HG03175 (cell line): ENCODE data around the gene NLN.
"Not testable (repeated sequence)": the region's sequence is repeated elsewhere in the genome, so short reads cannot be mapped to it uniquely, and the experiment has no call there.

Source experiments
- ATAC-seq: cut with Tn5 transposase; IDR thresholded peaks from one replicate; pipeline ENCODE4 v1.9.1; 2021; ENCODE audit warnings: mild to moderate bottlenecking, moderate library complexity; ENCODE audit not compliant: unreplicated experiment

Gene NLN

DNA sequence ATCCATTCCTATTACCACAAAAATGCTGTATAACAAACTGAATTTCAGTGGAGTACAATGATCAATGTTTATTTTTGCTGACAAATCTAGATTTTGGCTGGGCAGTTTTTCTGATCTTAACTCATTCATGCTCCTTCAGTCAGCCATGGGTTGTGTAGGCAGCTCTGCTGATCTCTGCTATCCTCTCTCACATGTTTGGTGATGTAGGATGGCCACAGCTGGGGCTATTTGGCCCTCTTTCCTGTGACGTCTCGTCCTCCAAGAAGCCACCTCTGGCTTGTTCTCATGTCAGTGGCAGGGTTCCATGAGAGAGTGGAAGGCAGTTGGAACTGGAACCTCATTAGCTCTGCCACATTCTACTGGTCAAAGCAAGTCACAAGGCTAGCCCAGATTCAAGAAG, 8.9 kb downstream of the NLN start:
- no peak for ATAC-seq

DNA sequence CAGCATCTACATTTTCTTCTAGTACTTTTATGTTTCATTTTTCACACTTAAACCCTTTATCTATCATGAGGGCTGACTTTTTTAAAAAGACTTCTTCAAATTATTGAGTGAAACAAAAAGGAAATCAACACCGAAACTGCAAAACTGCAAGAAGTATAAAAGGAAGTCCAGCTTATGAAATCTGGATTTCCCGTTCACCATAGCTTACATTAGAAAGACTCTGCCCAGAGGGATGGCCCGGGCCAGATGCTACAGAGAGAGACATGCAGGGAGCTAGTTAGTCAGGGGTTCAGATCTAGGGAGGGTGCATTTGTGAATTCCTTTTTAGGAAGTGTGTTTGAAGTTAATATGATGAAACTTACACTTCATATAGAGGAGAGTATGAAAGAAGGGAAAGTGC, 10.0 kb downstream of the NLN start:
- not testable (repeated sequence) for ATAC-seq

DNA sequence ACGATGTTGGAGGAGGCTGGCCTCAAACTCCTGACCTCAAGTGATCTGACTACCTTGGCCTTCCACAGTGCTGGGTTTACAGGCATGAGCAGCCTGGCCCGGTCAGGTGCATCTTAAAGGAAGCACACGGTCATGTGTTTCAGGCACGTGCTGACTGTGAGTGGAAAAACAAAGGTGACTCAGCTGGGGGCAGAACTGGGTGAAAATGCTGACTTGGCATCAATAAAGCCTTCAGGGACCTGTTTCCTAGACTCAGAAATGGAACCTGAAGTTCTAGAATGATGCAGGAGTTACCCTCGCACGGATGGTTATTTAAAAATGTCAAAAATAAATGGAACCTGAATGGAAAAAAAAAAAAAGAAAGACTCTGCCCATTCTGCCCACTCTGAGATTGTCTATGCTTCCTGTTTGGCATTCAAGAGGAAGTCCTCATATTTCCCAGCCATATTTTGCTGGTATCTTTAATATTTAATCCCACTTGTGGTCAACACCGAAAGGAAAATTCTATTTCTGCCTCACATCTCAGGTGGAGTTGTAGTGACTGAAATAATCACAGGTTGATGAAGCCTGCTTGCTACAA, 12.3 kb downstream of the NLN start:
- not testable (repeated sequence) for ATAC-seq

DNA sequence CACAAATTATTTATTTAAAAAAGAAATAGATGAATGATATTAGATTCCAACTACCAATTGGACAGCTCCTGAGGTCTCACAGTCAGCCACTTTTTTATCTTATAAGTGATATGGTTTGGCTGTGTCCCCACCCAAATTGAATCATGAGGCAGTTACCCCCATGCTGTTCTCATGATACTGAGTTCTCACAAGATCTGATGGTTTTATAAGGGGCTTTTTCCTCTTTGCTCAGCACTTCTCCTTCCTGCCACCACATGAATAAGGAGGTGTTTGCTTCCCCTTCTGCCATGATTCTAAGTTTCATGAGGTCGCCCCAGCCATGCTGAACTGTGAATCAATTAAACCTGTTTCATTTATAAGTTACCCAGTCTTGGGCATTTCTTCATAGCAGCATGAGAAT, 12.9 kb downstream of the NLN start:
- no peak for ATAC-seq

DNA sequence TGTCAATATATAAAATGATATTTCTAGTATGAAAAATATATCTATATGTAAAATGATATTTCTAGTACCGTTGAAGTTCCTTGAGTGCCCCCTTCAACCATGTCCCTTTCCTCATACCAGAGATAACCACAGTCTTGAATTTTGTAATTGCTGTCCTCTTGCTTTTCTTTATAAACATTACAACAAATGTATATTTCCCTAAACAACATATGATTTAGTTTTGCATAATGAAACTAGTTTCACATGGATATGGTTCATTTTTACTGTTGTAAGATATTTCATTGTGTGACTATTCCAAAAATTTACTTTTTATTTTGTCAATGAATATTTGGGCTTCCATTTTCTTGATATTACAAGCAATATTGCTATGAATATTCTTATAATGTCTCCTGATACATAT, 14.0 kb downstream of the NLN start:
- no peak for ATAC-seq

DNA sequence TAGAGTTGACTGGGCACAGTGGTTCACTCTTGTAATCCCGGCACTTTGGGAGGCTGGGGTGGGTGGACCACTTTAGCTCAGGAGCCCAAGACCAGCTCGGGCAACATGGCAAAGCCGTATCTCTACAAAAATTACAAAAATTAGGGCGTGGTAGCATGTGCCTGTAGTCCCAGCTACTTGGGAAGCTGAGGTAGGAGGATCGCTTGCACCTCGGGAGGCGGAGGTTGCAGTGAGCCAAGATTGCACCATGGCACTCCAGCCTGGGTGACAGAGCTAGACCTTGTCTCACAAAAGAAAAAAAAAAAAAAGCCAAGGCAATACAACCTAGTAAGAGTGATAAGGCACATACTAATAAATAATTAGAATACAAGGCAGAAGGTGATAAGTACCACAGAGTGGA, 15.8 kb downstream of the NLN start:
- ATAC-seq, result no peak

DNA sequence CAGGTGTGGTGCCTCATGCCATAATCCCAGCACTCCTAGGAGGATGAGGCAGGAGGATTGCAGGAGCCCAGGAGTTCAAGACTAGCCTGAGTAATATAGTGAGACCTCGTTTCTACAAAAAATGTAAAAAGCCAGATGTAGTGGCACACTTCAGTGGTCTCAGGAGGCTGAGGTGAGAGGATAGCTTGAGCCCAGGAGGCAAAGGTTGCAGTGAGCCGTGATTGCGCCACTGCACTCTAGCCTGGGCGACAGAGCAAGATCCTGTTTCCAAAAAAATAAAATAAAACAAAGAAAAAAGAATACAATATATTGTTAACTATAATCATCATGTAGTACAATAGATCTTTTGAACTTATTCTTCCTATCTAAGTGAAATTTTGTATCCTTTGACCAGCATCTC, 16.3 kb downstream of the NLN start:
- ATAC-seq, result no peak

DNA sequence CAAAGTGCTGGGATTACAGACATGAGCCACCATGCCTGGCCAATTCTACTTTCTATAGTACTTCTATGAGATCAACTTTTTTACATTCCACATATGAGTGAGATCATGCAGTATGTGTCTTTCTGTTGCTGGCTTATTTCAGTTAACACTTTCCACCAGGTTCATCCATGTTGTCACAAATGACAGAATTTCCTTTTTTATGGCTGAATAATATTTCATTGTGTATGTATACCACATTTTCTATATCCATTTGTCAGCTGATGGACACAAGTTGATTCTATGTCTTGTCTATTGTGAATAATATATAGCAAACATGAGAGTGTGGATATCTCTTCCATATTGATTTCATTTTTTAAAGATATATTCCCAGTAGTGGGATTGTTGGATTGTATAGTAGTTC, 17.2 kb downstream of the NLN start:
- no peak for ATAC-seq

DNA sequence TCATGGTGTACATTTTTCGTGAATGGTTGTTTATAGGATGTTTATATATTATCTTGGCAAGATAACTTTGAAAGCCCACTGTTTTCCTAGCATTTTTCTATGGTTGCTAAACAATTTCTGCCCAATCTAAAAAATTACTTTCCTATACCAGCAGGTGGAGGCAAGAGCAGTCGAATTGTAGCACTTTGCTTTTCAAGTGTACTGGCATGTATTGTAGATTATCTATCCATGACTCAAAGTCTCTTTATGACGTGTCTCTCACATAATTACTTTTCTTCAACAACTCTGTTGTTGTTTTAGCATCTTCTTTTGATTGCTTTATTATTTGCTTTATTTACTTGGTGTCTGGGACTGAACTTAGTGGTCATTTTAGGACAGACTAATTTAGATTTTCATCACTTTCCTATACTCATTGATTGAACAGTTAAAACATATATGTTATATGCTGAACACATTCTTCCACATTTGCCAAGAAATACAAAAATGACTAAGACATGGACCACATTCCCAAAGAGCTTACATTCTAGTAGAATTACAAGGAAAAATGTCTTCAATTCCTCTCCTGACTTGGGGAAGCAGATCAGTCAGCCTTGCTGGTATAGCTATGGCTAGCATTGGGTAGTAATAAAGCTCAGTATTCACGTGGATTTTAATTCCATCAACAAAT, 20.7 kb downstream of the NLN start:
- peak; percentile 90 for ATAC-seq

DNA sequence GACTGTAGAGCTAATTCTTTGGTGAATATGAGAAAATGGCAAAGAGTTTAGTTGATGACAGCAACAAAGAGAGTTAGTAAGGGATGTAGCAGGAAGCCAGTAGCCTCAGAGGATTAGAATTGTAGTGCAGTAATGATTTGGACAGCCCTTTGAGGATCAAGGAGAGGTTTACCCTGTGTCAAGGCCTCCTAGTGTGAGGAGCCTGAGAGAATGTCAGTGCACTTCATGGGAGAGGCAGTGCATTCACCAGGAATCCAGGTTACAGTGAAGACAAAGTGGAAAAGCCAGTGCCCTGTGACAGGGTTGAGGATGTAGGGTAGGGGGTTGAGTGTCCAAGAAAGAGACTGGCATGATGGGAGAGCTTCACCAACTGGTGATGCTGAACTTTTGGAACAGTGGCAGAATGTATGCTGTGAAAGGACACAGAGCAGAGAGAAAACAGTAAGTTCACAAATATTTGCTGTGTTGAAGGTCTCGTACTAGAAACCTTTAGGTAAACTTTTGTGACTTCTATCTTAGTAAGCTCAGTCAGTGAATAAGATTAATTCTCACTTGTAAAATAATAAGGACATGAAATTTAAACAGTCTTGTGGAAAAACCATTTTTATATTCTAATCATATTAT, 27.3 kb downstream of the NLN start:
- no peak for ATAC-seq

DNA sequence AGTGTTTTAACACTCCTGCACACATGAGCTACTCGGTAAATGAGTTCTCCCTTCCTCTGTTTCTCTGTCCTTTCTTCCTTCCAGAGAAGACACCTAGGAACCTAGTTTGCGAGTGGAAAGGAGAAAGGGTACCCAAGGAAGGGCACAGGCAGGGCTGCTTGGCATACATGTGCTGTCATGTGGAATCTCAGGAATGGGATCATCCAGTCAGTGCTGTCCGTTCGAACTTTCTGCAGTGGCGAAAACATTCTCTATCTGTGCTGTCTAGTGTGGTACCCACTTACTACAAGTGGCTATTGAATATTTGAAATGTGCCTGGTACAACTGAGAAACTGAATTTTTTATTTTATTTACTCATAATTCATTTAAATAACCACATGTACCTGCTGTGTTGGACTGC, 28.0 kb downstream of the NLN start:
- ATAC-seq, result no peak

DNA sequence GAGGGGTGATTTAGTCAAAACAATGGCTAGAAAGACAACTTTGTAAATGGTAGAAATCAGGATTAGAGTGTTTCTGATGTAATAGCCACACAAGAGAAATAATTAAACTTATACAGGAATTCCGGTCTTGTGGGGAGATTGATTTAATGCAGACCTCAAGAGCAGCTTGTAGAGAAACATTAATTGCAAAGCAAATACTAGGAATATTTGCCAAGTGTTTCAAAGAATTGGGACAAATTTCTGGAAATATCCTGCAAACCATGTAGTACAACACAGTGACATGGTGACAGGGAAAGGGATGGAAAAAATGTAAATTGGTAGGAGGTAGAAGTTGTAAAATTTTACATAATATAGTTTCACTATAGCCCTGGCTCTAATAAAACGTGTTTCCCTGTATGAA, 28.9 kb downstream of the NLN start:
- ATAC-seq, result no peak

DNA sequence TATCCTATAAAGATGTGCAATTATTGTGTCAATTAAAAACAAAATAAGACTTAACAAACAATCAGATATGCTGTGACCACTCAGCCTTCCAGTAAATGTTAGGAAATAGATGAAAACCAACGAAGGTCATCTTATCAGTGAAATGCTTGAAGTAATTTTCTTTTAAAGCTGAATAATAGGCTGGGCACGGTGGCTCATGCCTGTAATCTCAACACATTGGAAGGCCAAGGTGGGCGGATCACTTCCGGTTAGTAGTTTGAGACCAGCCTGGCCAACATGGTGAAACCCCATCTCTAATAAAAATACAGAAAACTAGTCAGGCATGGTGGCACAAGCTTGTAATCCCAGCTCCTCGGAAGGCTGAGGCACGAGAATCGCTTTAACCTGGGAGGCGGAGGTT, 31.2 kb downstream of the NLN start:
- no peak for ATAC-seq

DNA sequence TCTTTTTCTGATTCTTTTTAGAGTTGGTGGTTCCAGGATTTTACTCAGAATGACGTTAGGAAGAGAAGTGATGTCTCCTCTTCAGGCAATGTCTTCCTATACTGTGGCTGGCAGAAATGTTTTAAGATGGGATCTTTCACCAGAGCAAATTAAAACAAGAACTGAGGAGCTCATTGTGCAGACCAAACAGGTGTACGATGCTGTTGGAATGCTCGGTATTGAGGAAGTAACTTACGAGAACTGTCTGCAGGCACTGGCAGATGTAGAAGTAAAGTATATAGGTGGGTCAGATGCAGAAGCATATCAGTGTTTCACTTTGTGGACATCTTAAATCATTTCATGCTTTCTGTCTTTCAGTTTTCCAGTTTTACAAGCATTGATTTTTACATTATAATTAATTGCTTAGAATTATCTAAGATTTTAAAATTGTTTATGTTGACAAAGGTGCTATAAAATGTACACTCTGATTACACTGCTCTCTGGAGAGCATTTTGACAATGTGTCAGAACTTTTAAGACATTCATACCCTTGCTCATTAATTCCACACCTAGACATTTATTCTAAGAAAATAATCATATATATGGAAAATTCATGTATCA, 36.6 kb downstream of the NLN start:
- no peak for ATAC-seq

DNA sequence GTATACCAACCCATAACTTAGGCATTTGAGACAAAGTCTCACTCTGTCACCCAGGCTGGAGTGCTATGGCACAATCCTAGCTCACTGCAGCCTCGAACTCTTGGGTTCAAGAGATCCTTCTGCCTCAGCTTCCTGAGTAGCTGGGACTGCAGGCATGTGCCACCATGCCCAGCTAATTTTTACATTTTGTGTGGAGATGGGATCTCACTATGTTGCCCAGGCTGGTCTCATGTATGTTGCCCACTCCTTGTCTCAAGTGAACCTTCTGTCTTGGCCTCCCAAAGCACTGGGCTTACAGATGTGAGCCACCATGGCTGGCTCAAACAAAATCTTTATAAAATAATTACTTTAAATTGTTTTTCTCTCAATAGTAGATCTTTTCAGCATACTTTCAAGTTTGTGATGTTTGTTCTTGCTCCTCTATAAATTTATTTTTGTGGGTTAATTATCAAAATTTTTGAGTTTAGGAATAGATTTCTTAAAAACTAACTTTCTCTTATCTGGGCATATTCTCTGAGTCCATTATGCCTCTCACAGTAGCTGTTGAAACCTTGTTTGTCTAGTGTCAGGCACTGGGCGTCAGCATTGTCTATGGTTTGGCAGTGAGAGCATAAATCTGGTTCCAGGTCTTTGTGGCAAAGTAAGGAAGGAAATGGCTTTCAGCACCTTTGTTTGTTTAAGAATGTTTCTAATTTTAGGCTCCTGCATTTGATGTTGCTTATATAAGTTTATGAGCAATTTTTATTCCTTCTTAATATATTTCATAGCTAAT, 38.7 kb downstream of the NLN start:
- ATAC-seq, result peak; percentile 58

DNA sequence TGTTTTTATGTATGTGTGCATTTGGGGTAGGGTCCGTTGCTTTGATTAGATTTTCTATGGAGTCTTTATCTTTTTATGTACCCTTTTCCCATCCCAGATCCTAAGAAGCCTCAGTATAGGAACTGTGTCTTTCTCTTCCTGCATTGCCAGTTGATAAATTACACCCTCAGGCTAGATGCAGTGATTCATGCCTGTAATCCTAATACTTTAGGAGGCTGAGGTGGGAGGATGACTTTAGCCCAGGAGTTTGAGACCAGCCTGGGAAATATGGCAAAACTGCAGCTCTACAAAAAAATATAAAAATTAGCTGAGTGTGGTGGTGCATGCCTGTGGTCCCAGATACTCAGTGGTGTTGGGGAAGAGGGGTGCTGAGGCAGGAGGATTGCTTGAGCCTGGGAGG, 40.2 kb downstream of the NLN start:
- ATAC-seq, result no peak

DNA sequence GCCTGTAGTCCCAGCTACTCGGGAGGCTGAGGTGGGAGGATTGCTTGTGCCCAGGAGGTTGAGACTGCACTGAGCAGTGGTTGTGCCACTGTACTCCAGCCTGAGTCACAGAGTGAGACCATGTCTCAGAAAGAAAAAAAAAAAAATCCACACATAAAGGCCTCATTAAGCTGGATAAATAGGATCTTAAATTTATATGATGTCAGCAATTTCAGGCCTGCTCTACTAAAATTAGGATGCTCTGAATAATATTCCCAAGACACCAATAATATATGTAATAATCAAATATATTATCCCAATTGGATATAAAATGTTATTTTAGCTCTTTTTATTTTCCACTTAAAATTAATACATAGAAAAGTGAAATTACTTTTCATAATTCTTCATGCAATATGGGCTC, 43.6 kb downstream of the NLN start:
- no peak for ATAC-seq

DNA sequence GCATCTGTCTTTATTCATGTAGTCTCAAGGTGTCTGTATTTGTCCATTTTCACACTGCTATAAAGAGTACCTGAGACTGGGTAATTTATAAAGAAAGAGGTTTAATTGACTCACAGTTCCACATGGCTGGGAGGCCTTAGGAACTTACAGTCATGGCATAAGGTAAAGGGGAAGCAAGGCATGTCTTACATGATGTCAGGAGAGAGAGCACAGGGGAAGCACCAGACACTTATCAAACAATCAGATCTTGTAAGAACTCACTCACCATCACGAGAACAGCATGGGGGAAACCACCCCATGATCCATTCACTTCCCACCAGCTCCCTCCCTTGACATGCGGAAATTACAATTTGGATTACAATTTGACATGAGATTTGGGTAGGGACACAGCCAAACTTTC, 44.2 kb downstream of the NLN start:
- ATAC-seq, result no peak

DNA sequence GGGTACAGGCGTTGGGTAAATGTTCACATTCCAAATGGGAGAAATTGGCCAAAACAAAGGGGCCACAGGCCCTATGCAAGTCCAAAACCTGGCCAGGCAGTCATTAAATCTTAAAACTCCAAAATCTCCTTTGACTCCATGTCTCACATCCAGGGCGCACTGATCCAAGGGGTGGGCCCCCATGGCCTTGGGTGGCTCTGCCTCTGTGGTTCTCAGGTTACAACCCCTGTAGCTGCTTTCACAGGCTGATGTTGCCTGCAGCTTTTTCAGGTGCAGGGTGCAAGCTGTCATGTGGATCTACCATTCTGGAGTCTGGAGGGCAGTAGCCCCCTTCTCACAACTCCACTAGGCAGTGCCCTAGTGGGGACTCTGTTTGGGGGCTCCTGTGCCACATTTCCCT, 44.8 kb downstream of the NLN start:
- ATAC-seq, result no peak

DNA sequence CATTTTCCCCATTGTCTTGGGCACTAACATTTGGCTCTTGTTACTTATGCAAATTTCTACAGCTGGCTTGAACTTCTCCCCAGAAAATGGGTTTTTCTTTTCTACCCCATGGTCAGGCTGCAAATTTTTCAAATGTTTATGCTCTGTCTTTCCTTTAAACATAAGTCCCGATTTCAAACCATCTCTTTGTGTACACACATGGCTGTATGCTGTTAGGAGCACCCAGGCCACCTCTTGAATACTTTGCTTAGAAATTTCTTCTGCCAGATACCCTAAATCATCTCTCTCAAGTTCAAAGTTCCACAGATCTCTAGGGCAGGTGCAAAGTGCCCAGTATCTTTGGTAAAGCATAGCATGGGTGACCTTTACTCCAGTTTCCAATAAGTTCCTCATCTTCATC, 45.6 kb downstream of the NLN start:
- ATAC-seq, result no peak

DNA sequence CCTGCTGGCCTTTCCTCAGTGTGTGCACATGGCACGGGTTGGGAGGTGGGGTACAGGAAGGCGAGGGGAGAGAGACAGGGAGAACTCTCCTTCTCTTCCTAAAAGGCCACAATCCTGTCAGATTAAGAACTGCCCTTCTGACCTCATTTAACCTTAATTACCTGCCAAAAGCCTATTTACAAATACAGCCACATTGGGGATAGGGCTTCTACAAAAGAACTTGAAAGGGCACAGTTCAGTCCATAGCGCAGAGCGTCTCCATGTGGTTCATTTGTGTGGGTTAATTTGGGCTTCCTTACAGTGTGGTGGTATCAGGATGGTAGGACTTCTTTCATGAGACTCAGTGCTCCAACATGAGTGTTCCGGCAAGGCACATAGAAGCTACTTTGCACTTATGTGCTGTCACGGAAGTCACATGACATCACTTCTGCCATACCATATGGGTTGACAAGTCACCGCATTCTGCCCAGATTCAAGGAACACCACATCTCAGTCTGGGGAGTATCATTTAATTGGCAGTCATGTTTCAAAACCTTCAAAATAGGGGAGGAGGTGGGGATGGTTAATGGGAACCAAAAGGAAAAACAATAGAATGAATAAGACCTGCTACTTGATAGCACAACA, 46.8 kb downstream of the NLN start:
- ATAC-seq, result no peak
